ENCODE data around the gene SMYD2.
"Not testable (repeated sequence)": the region's sequence is repeated elsewhere in the genome, so short reads cannot be mapped to it uniquely, and the experiment has no call there.

SMYD2 gene

GRCh38 chr1:214271995-214272731, 8.8 kb upstream of the SMYD2 start:
- no peak for DNase-seq (ENCODE audit: low spot score)

GRCh38 chr1:214272964-214273533, 7.9 kb upstream of the SMYD2 start:
- no peak for DNase-seq (ENCODE audit: low spot score)

GRCh38 chr1:214275700-214276099, 5.3 kb upstream of the SMYD2 start:
- not testable (repeated sequence) for DNase-seq (ENCODE audit: low spot score)

- DNase-seq (ENCODE audit: low spot score): no peak
Measured at GRCh38 chr1:214276786-214277185, 4.2 kb upstream of the SMYD2 start.

GRCh38 chr1:214277704-214278635, 3.0 kb upstream of the SMYD2 start:
- DNase-seq (ENCODE audit: low spot score): no peak

GRCh38 chr1:214280386-214281020, 456 bp upstream of the SMYD2 start:
- DNase-seq (ENCODE audit: low spot score): peak; percentile 21

- DNase-seq (ENCODE audit: low spot score): peak; percentile 26
Measured at GRCh38 chr1:214281720-214282629, 1.0 kb downstream of the SMYD2 start.

GRCh38 chr1:214282630-214283242, 1.8 kb downstream of the SMYD2 start:
- no peak for DNase-seq (ENCODE audit: low spot score)

- DNase-seq (ENCODE audit: low spot score): no peak
Measured at GRCh38 chr1:214285610-214286440, 4.9 kb downstream of the SMYD2 start.

GRCh38 chr1:214287884-214288283, 6.9 kb downstream of the SMYD2 start:
- DNase-seq (ENCODE audit: low spot score): no peak

- DNase-seq (ENCODE audit: low spot score): no peak
Measured at GRCh38 chr1:214289574-214290272, 8.8 kb downstream of the SMYD2 start.

- DNase-seq (ENCODE audit: low spot score): no peak
Measured at GRCh38 chr1:214290424-214291037, 9.6 kb downstream of the SMYD2 start.

GRCh38 chr1:214292322-214292721, 11.4 kb downstream of the SMYD2 start:
- no peak for DNase-seq (ENCODE audit: low spot score)

GRCh38 chr1:214295934-214296333, 15.0 kb downstream of the SMYD2 start:
- no peak for DNase-seq (ENCODE audit: low spot score)

GRCh38 chr1:214296860-214297745, 16.1 kb downstream of the SMYD2 start:
- no peak for DNase-seq (ENCODE audit: low spot score)

GRCh38 chr1:214300149-214300780, 19.3 kb downstream of the SMYD2 start:
- no peak for DNase-seq (ENCODE audit: low spot score)

GRCh38 chr1:214301526-214301925, 20.6 kb downstream of the SMYD2 start:
- no peak for DNase-seq (ENCODE audit: low spot score)
